ENCODE data around the gene TDRD1.

GRCh38 chr10:114175667-114176066, 3.5 kb upstream of the TDRD1 start:
- TF ChIP-seq CTCF (IDR thresholded peaks at IDR 0.05) (no peak), EP300 (IDR thresholded peaks at IDR 0.05) (no peak)

Data from suprapubic skin (tissue), 3 donors.